HepG2 (cell line): ENCODE measurements around the gene ETHE1. TPM values are rescaled to one million over a fixed set of nuclear protein-coding genes. Genes with fewer than 3 reads are reported as not detected.
A peak's percentile ranks its signal among the peaks of the same experiment; 100 is the strongest.

Experiments
- BRD4 ChIP-seq: sonication (generic); formaldehyde crosslinking; IDR thresholded peaks from 2 replicates; pipeline ENCODE4 v1.4.0; 2020; ENCODE audit warnings: missing genetic modification reagents
- CEBPB ChIP-seq: IDR thresholded peaks from 2 replicates; pipeline ENCODE4 v1.6.1; 2011; ENCODE audit warnings: low read depth, low read length, improper control_type of control experiment, borderline replicate concordance
- DDIT3 ChIP-seq: sonication (generic); formaldehyde crosslinking; IDR thresholded peaks from 2 replicates; pipeline ENCODE4 v1.4.0; 2020; ENCODE audit warnings: mild to moderate bottlenecking, missing genetic modification reagents
- MYPOP ChIP-seq: sonication (generic); formaldehyde crosslinking; IDR thresholded peaks from 2 replicates; pipeline ENCODE4 v1.8.1; 2023; ENCODE audit warnings: mild to moderate bottlenecking, moderate library complexity, missing genetic modification reagents
- RNF2 ChIP-seq: fragments of 450-650 bp; conservative IDR thresholded peaks from 2 replicates; pipeline ENCODE4 v1.6.1; 2016; ENCODE audit warnings: low read depth
- TBL1XR1 ChIP-seq: fragments of 150-350 bp; IDR thresholded peaks from 2 replicates; pipeline ENCODE4 v1.6.1; 2014; ENCODE audit warnings: borderline replicate concordance, low read length; ENCODE audit not compliant: partially characterized antibody
- ZFAT ChIP-seq: sonication (generic); formaldehyde crosslinking; conservative IDR thresholded peaks from 2 replicates; pipeline ENCODE4 v1.8.1; 2023; ENCODE audit warnings: missing genetic modification reagents, inconsistent platforms
- ZGPAT ChIP-seq: IDR thresholded peaks from 2 replicates; pipeline ENCODE4 v1.6.1; 2016; ENCODE audit warnings: mild to moderate bottlenecking
- ZNF281 ChIP-seq: sonication (generic); formaldehyde crosslinking; IDR thresholded peaks from 2 replicates; pipeline ENCODE4 v1.4.0; 2020; ENCODE audit warnings: missing genetic modification reagents, borderline replicate concordance
- ZNF407 ChIP-seq: sonication (generic); formaldehyde crosslinking; IDR thresholded peaks from one replicate; pipeline ENCODE4 v1.5.1; 2020; ENCODE audit warnings: mild to moderate bottlenecking, missing genetic modification reagents; ENCODE audit errors: not compliant biosample characterization
- ZNF550 ChIP-seq: sonication (generic); formaldehyde crosslinking; IDR thresholded peaks from 2 replicates; pipeline ENCODE4 v1.4.0; 2020; ENCODE audit warnings: mild to moderate bottlenecking, missing genetic modification reagents, borderline replicate concordance
- ZSCAN20 ChIP-seq: sonication (generic); formaldehyde crosslinking; IDR thresholded peaks from 2 replicates; pipeline ENCODE4 v1.4.0; 2020; ENCODE audit warnings: missing genetic modification reagents, mild to moderate bottlenecking, borderline replicate concordance
- polyA plus RNA-seq, 8 experiments: library from polyadenylated mRNA; depleted of rRNA in 3 of 8; stranded (reverse) in 7 of 8; unstranded in 1 of 8; fragments of >200 nt; fragmentation: Illumina TruSeq in 4 of 8; extraction: Trizol in 4 of 8; gene quantifications; 2 replicates each; pipeline versions ENCODE4 v1.2.1 to v1.2.3, GENCODE V29; 2011 to 2016; ENCODE audit warnings: low read depth in 4 of 8, missing spikeins in 1 of 8, mixed read lengths in 1 of 8; ENCODE audit not compliant: insufficient read depth in 1 of 8
- total RNA-seq, 5 experiments: library from RNA; depleted of rRNA; stranded (reverse); fragments of >200 nt; fragmentation: Illumina TruSeq; extraction: Trizol; gene quantifications; 2 replicates each; pipeline ENCODE4 v1.2.3, GENCODE V29; 2016; ENCODE audit warnings: low read depth in 1 of 5

Gene ETHE1
- total and polyA plus RNA-seq, 2 of the 13 experiments (the other 11 are each of a cell fraction or from before 2014, with no cell fraction given): 32.5 to 58.4 TPM

GRCh38 chr19:43499042-43499441, 28.0 kb downstream of the ETHE1 start (continued):
- no peak for TF ChIP-seq ZNF407
- TF ChIP-seq MYPOP: no peak
- TF ChIP-seq CEBPB: no peak
- TF ChIP-seq ZNF281: peak; percentile 77; the same call in 1 of the 2 replicates
- no peak for TF ChIP-seq ZNF550
- TF ChIP-seq ZSCAN20 (CRISPR knock-in tag): no peak
- no peak for TF ChIP-seq BRD4 (CRISPR knock-in tag)
- TF ChIP-seq ZGPAT (CRISPR knock-in tag): peak; percentile 45; the same call in 1 of the 2 replicates
- no peak for TF ChIP-seq ZFAT (CRISPR knock-in tag)
- TF ChIP-seq TBL1XR1: no peak
- no peak for TF ChIP-seq DDIT3 (CRISPR knock-in tag)
- TF ChIP-seq RNF2: no peak
